ENCODE results near the gene PRKCE. TPM values are rescaled to one million over a fixed set of nuclear protein-coding genes. Genes with fewer than 3 reads are reported as not detected.

Gene PRKCE
- total RNA-seq, 1 experiment from 2014 or later, result 2.4 TPM

- Histone ChIP-seq H3K9me3 (ENCODE audit: low read depth, low read length, poor library complexity, severe bottlenecking) (no peaks in the 10 kb centered on the region), H3K27ac (ENCODE audit: low read depth, low read length, poor library complexity, severe bottlenecking) (no peak overlapping the region), H3K36me3 (ENCODE audit: insufficient read depth, low read length, poor library complexity, severe bottlenecking) (no peaks in the 10 kb centered on the region), H3K27me3 (replicated peaks; ENCODE audit: insufficient read depth, low read depth, low read length, poor library complexity) (no peaks in the 10 kb centered on the region), H3K4me1 (ENCODE audit: insufficient read depth, low read length, poor library complexity, severe bottlenecking) (no peaks in the 10 kb centered on the region), H3K4me3 (ENCODE audit: low read depth, low read length, poor library complexity, severe bottlenecking) (no peak overlapping the region)
- no peak for DNase-seq (ENCODE audit: low spot score)
- CTCF ChIA-PET, result no interaction called here
- POLR2A ChIA-PET (ENCODE audit: low non-redundant PET), result no interaction called here
- intact Hi-C loops (cut with micrococcal nuclease; ENCODE audit: unreplicated experiment), result no loop called here
- TF ChIP-seq EZH2 (IDR thresholded peaks at IDR 0.05; ENCODE audit: borderline replicate concordance, low read depth, low read length, poor library complexity, severe bottlenecking) (no peak), CTCF (conservative IDR thresholded peaks at IDR 0.05; ENCODE audit: low read depth, low read length) (no peak)
- no TSS peak for BruUV-seq (replicated peaks)
Observed at GRCh38 chr2:45901468-45902032, 250.1 kb downstream of the PRKCE start.

GRCh38 chr2:45902380-45902779, 250.9 kb downstream of the PRKCE start:
- Histone ChIP-seq H3K27me3 (replicated peaks; ENCODE audit: insufficient read depth, low read depth, low read length, poor library complexity) (no peaks in the 10 kb centered on the region), H3K4me3 (ENCODE audit: low read depth, low read length, poor library complexity, severe bottlenecking) (no peak overlapping the region), H3K9me3 (ENCODE audit: low read depth, low read length, poor library complexity, severe bottlenecking) (no peaks in the 10 kb centered on the region), H3K4me1 (ENCODE audit: insufficient read depth, low read length, poor library complexity, severe bottlenecking) (no peaks in the 10 kb centered on the region), H3K36me3 (ENCODE audit: insufficient read depth, low read length, poor library complexity, severe bottlenecking) (no peaks in the 10 kb centered on the region), H3K27ac (ENCODE audit: low read depth, low read length, poor library complexity, severe bottlenecking) (no peak overlapping the region)
- no TSS peak for BruUV-seq (replicated peaks)
- ChIA-PET CTCF (no interaction called here), POLR2A (ENCODE audit: low non-redundant PET) (no interaction called here)
- no peak for DNase-seq (ENCODE audit: low spot score)
- no peak for TF ChIP-seq EZH2 (IDR thresholded peaks at IDR 0.05; ENCODE audit: borderline replicate concordance, low read depth, low read length, poor library complexity, severe bottlenecking)
- no peak for TF ChIP-seq CTCF (conservative IDR thresholded peaks at IDR 0.05; ENCODE audit: low read depth, low read length)
- intact Hi-C loops (cut with micrococcal nuclease; ENCODE audit: unreplicated experiment), result no loop called here

GRCh38 chr2:45902781-45903375, 251.4 kb downstream of the PRKCE start:
- H3K36me3 ChIP-seq (ENCODE audit: insufficient read depth, low read length, poor library complexity, severe bottlenecking), result no peaks in the 10 kb centered on the region
- H3K9me3 ChIP-seq (ENCODE audit: low read depth, low read length, poor library complexity, severe bottlenecking), result no peaks in the 10 kb centered on the region
- ChIA-PET CTCF (no interaction called here), POLR2A (ENCODE audit: low non-redundant PET) (no interaction called here)
- no peaks in the 10 kb centered on the region for H3K27me3 ChIP-seq (replicated peaks; ENCODE audit: insufficient read depth, low read depth, low read length, poor library complexity)
- DNase-seq (ENCODE audit: low spot score), result no peak
- intact Hi-C loops (cut with micrococcal nuclease; ENCODE audit: unreplicated experiment), result no loop called here
- H3K4me3 ChIP-seq (ENCODE audit: low read depth, low read length, poor library complexity, severe bottlenecking), result no peak overlapping the region
- BruUV-seq (replicated peaks), result no TSS peak
- no peak overlapping the region for H3K27ac ChIP-seq (ENCODE audit: low read depth, low read length, poor library complexity, severe bottlenecking)
- no peaks in the 10 kb centered on the region for H3K4me1 ChIP-seq (ENCODE audit: insufficient read depth, low read length, poor library complexity, severe bottlenecking)
- TF ChIP-seq EZH2 (IDR thresholded peaks at IDR 0.05; ENCODE audit: borderline replicate concordance, low read depth, low read length, poor library complexity, severe bottlenecking) (no peak), CTCF (conservative IDR thresholded peaks at IDR 0.05; ENCODE audit: low read depth, low read length) (no peak)
